GM21717 (cell line): ENCODE data around the gene ERG28.
"Not testable (repeated sequence)": the region's sequence is repeated elsewhere in the genome, so short reads cannot be mapped to it uniquely, and the experiment has no call there.

ENCODE experiments used
- ATAC-seq: cut with Tn5 transposase; IDR thresholded peaks from one replicate; pipeline ENCODE4 v1.9.1; 2021; ENCODE audit warnings: mild to moderate bottlenecking, moderate library complexity; ENCODE audit not compliant: unreplicated experiment

ERG28 gene, protein sequence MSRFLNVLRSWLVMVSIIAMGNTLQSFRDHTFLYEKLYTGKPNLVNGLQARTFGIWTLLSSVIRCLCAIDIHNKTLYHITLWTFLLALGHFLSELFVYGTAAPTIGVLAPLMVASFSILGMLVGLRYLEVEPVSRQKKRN

DNA sequence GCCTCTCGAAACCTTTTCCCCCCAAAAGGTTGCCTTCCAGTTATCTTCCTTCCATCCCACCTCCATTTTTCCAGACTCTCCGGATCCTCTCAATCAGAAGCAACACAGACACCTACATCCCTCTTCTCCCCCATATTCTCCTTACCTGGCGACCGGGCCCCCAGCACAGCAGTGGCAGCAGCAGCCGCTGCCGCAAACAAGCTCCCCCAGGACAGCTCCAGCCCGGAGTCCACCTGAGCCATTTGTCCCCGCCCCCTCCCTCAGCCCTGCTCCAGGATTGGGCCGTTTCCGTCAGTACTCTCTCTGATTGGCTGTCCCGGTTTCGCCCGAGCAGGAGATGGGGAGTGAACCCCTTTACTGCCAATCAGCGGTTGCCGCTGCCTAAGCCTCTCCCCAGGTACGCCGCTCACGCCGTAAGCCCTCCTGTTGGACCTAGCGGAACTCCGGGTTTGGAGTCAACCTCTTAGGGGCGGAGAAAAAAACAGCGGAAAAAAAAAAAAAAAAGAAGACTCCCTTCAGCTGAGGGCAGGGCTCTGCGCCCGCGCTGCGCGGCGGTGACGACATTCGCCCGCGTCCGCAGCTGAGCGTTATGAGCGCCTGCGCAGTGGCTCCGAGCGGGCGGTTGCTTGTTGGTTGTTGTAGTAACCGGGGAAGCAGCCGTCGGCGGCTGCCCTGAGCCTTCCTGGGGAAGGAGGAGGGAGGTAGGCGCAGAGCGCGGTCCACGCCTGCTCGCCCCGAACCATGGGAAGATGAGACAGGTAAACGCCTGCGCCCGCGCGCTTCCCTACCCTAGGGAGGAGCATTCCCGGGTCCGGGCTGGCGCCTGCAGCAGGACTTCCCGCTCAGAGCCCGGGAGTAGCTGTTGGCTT, at the start of gene ERG28, which contains the start of gene TTLL5:
Gene ERG28, minus strand, starts transcription at position 247 of the 869 bp plus-strand sequence. CDS start 3,374 bp downstream, outside the sequence.
Gene TTLL5, plus strand, starts transcription at position 617 of the 869 bp plus-strand sequence. CDS start 1,904 bp downstream, outside the sequence.
- ATAC-seq = peak; percentile 94

- ATAC-seq = no peak
Measured at GRCh38 chr14:75709207-75709812, 48.6 kb upstream of the ERG28 start.

- no peak for ATAC-seq
Measured at GRCh38 chr14:75705014-75705413, 44.3 kb upstream of the ERG28 start.

GRCh38 chr14:75703467-75703866, 42.8 kb upstream of the ERG28 start:
- ATAC-seq = no peak

- no peak for ATAC-seq
Measured at GRCh38 chr14:75702616-75703261, 42.1 kb upstream of the ERG28 start.

DNA sequence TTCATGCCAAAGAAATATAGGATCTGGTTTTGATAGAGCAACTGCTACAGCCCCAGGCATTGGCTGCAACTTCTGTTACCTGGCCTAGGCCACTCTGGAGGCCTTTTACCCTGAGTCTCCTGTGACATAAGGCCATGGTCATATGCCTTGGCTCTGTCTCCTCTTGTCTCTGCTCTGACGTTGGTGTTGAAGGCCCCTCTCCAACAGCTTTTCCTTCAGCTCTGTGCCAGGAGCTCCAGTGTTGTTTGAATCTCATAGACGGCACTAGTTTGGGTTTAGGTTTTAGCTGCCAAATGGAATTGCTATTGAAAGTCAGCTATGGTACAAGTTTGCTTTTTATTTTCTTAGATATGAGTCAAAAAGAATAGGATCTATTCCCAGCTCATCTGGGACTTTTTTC, 41.4 kb upstream of the ERG28 start:
- no peak for ATAC-seq

DNA sequence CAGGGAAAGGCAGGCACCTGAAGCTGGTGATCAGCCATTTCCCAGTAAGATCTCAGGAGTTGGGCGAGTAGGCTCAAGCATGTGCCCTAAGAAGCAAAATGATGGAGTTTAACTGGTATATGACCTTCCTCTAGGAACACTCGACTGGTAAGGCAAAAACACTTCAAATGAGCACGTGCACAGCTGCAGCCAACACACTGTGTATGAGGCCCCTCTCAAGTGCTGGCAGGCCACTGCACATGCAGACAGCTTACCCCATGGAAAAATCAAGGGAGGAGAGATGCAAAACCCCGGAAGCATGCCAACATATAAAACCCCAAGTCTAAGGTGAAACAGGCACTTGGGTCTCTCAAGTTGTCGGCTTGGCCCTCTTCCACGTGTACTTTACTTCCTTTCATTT, 39.6 kb upstream of the ERG28 start:
- no peak for ATAC-seq

- no peak for ATAC-seq
Measured at GRCh38 chr14:75699331-75699730, 38.7 kb upstream of the ERG28 start.

GRCh38 chr14:75697918-75698317, 37.2 kb upstream of the ERG28 start:
- no peak for ATAC-seq

- no peak for ATAC-seq
Measured at GRCh38 chr14:75697386-75697785, 36.7 kb upstream of the ERG28 start.

- ATAC-seq = not testable (repeated sequence)
Measured at GRCh38 chr14:75695025-75695424, 34.3 kb upstream of the ERG28 start.

DNA sequence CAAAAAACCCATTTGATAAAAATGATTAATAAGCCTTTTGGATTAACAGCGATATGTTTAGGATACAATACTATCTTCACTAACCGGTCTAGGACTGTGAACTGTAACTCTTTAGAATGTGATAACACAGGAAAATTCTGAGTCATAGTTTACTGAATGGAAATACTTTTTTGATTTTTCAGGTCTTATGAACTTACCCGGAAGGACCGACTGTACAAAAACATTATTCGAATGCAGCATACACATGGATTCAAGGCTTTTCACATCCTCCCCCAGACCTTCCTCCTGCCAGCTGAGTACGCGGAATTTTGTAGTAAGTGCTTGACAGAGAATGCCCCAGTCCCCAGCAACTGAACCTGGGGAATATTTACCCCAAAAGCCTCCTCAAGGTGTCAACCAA, 29.3 kb upstream of the ERG28 start:
- ATAC-seq = no peak

GRCh38 chr14:75689012-75689411, 28.3 kb upstream of the ERG28 start:
- ATAC-seq = no peak

DNA sequence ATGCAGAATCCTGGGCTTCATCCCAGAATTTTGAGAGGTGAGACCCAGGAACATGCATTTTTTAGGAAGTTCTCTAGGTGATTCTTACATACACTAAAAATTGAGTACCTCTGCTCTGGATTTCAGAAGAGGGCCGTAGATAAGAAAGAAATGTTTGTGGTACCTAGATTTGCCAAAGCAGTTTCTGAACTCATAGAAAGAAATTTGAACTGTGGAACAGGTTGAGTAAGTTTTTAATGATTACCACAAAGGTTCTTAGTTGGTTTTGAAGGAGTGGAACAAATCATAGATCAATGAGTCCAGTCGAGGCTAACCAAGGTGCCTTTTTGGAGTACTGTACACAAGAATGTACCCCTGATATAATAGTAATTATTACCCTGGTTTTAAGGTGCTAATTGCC, 25.2 kb upstream of the ERG28 start:
- ATAC-seq = no peak

DNA sequence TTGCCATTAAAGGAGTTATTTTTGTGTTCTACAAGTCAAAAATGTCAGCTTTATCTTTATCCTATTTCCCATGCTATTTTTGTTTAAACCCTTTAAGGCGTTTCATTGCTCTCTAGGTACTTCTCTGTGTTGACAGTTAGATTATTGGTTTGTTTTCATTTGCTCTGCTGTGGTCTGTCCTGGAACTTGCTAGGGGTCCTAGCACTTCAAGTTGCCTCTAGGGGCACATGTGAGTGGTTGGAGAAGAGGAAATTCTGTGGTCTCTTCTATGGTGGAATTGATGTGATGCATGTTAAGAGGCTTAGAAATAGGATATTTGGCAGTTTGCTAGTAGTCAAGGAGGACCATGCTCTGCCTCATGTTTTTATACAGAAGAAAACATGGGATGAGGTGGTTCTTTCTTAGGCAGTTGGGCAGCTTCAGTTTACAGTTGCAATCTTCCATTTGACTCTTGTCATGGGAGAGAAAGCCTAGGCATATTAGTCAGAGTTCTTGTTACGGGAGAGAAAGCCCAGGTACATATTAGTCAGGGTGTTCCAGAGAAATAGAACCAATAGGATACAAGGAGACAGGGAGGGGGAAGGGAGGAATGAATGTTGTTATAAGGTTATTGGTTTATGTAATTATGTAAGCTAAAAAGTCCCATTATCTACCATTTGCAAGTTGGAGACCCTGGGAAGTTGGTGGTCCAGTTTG, 14.7 kb upstream of the ERG28 start:
- ATAC-seq = no peak

DNA sequence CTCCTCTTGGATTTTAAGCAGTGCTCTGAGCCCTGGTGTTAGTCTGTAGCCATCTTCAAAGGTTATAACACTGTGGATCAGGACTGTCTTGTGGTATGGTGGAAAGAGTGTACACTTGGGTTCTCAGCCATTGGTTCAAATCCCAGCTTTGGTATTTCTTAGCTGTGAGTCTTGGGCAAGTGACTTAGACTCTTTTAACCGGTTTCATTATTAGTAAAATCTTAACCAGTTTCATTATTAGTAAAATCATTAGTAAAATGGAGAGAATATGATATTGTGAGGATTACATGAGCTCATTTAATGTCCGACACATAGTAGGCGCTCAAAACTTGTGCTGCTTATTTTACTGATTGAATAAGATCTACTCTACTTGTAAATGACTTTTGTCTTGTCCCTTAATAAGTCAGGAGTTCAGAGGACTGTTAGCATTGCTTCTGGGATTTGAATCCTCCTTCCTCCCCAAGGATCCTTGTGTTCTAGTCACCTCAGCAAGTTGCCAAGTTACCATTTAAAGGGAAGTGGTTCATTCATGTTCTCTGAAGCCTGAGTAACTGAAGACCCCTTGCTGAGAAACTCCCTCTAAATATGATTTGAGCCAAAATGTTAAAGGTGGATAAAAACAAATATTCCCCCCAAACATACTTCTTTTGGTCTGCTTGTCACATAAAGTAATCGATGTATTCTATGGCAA, 12.8 kb upstream of the ERG28 start:
- peak; percentile 52 for ATAC-seq

DNA sequence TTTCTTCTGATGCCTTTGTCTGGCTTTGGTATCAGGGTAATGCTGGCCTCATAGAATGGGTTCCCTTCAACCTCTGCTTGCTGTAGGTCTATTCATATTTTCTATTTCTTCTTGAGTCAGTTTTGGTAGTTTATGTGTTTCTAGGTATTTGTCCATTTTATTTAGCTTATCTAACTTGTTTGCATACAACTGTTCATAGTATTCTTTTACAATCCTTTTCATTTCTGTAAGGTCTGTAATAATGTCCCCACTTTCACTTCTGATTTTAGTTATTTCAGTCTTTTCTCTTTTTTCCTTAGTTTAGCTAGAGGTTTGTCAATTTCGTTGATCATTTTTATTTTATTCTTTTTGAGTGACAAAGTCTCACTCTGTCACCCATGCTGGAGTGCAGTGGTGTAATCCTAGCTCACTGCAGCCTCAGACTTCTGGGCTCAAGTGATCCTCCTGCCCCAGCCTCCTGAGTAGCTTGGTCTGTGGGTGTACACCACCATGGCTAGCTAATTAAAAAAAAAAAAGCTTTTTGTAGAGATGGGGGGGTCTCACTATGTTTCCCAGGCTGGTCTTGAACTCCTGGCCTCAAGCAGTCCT, 12.0 kb upstream of the ERG28 start:
- no peak for ATAC-seq

GRCh38 chr14:75667099-75667765, 6.6 kb upstream of the ERG28 start:
- no peak for ATAC-seq

- no peak for ATAC-seq
Measured at GRCh38 chr14:75662966-75663365, 2.3 kb upstream of the ERG28 start.
